Activated CD4-positive, alpha-beta T cell treated with anti-CD3 and anti-CD28 coated beads for 4 hours (primary cell): ENCODE results near the gene MREG.
"Not testable (repeated sequence)": the region's sequence is repeated elsewhere in the genome, so short reads cannot be mapped to it uniquely, and the experiment has no call there.

Source experiments
- DNase-seq, 2 donors: peaks; one replicate each; pipeline ENCODE4 v3.0.0-alpha.2; 2020

Gene MREG

DNA sequence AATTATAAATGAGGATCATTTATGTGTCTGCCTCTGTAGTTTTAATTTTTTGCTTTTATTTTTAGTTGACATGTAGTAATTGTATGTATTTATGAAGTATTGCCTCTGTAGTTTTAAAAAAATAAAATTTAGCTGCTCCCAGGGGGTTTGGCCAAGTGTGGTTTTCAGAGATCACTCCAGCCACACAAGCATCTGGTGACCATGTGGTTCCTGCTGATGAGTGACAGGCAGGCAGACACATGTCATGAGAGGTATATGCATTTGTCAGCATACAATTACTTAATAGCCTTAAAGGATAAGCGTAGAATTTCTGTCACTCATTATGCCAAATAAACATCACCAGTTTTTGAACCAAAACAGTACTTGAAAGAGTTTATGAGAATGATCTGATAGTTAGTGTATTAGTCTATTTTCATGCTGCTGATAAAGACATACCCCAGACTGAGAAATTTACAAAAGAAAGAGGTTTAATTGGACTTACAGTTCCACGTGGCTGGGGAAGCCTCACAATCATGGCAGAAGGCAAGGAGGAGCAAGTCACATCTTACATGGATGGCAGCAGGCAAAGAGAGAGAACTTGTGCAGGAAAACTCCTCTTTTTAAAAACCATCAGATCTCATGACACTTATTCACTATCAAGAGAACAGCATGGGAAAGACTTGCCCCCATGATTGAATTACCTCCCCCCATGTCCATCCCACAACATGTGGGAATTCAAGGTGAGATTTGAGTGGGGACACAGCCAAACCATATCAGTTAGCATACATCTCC lies 29.6 kb downstream of the MREG start:
- DNase-seq, result no peak

DNA sequence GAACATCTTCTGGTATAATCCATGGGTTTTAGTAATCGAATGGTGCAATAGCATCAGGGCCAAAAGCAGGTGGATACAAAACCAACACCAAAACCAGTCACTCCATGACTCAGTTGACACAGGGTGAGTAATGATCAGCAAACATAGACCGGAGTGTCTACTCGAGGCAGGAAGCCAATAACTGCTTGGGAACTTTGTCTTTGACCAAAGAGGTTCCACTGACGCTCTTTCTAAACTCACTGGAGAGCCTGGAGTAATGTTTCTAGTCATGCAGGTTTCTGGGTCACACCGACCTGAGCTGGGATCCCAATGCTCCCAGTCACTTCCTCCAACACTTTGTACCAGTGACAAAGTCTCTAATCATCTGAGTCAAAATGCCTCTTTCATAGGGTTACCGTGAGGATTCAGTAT lies 30.9 kb downstream of the MREG start:
- no peak for DNase-seq

DNA sequence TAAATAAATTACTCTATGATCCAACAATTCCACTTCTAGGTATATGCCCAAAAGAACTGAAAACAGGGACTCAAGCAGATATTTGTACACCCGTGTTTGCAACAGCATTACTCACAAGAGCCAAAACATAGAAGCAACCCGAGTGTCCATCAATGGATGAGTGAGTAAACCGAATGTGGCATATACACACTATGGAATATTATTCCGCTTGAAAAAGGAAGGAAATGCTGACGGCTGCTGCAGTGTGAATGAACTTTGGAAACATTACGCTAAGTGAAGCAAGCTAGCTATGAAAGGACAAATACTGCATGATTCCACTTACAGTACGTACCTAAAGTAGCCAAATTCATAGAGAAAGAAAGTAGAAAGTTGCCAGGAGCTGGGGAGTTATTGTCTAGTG lies 32.2 kb downstream of the MREG start:
- DNase-seq, result no peak

DNA sequence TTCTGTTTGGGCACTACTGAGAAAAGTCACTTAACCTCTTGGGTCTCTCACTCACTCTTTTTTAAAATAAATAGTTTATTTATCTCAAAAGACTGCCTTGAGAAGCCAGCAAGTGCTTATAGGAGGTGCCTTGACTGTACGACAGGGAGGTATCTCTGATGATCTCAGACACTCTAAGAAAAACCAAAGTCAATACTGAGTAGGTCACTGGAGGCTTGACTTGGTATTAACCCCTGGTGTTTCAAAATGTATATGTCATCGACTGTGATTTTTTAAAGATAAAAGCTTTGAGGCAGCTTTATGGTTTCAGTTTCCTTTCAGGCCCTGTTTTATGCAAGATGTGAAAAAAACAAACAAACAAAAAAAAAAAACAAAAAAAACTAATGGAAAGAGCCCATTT lies 33.7 kb downstream of the MREG start:
- no peak for DNase-seq

DNA sequence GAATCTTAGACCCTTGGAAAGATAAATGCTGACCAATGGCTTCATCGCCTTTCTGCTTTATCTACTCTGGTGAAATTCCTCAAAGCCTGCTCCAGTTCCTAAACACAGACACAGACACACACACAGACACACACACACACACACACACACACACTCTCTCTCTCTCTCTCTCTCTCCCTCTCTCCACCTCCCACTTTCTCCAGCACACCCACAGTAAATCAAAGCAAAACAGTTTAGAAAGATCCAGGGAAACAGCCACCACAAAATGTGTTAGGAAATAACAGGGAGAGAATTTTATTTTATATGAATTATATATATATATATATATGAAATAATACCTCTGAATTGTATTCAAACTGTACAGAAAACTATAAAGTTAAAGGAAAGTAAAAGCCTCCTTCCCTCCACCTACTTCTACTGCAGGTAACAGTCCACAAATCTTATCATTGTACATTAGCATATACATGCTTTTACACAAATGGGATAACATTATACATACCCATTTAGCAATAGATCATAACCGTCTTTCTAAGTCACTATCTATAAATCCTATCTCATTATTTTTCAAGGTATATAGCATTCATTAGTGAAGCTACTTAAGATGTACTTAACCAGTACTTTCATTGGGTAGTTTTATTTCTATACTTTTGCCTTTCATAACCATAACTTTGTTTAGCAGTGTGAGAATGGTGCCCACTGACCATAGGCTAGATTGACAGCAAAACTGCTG lies 38.5 kb downstream of the MREG start:
- DNase-seq, result no peak

DNA sequence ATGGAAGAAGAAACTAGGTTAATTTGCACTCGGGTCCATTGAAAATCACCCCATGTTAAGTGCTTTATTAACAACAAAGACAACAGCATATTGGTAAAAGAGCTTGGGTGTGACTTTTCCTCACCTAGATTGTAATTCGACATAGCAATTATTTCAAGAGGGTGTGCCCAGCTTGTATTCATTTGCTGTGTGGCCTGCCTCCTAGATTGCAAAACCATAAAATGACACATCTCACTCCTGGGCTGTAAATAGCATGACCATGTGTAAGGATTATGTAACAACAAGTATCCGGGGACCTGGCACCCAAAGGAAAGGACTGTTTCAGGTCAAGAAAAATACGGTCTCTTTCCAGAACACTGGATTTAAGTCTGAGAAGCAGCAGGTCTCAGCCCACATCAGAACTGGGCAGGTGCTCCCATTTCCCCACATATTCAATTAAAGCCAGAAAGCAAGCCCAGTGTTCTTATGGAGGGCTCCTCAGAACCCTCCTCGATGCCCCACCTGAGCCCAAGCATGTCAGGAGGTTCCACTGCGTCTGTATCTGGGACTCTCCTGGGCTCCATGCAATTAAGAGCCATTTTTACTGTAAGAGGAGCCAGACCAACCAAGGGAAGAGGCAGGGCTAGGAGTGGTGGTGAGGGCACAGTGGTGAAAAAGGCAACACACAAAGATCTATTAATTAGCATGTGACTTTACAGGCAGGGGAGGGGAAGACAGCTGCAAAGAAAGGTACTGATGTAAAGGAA lies 39.2 kb downstream of the MREG start:
- DNase-seq, result no peak

DNA sequence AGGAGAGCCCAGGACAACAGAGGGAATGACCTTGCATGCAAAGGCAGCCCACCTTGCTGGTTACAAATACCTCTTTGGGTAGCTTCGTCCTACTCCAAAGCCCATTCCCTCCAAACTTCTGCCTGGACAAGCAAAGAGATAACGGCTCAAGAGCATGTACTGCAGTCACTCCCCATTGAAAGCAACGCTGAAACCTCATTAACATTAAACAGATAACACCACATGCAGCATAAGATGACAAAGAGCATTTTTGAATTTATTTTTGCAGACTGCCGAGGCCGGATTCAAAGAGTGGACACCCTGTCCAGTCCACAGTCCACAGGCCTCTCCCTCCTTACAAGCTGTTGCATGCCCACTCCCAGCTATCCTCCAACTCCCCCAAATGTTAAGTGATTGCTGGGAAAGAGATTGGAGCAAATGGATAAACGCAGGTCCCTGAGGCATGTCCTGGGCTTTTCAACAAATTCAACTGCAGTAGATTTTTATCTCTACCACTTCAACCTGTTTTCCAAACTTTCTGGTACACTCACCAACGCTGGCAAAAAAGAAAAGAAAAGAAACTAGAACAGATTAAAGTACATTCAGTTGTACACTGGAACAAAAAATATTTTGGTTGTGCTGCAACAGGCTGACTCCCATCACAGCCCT lies 40.1 kb downstream of the MREG start:
- no peak for DNase-seq

DNA sequence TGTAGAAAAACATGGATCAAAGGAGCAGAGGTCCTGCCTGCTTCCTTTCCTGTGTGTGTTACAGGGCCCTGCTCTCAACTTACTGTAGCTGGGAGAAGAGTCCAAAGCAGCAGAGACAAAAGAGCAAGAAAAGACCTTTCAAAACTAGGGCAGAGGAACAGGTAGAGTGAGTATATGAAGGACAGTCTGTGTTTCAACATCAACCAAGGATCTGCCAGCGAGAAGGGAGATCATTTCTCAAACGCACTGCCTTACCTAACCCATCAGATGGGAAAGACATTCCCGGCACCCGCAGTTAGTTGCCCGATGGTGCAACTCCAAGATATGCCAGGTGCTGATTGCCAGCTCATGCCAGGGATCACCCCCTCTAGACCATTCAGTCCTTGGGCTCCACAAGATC lies 41.7 kb downstream of the MREG start:
- no peak for DNase-seq

DNA sequence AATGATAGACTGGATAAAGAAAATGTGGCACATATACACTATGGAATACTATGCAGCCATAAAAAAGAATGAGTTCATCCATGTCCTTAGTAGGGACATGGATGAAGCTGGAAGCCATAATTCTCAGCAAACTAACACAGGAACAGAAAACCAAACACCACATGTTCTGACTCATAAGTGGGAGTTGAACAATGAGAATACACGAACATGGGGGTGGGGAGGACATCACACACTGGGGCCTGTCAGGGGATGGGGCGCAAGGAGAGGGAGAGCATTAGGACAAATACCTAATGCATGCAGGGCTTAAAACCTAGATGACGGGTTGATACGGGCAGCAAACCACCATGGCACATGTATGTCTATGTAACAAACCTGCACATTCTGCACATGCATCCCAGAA lies 42.5 kb downstream of the MREG start:
- DNase-seq, result not testable (repeated sequence)

DNA sequence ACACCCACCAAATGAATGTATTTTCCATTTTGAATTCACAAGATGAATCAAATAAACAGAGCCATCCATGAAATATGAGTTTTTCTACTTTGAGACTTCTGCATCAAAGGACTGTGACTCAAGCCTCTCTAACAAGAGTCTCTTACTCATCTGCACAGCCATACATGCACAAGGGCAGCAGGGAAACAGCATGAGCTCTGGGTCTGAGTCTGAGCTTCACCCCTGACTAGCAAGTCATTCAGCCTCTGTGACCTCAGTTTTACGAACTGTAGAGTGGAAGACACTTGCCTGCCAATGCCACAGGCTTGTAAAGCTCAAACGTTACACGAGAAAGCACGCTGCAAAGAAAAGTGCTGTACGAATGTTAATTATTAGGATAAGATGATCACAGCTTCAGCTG lies 42.9 kb downstream of the MREG start:
- no peak for DNase-seq

DNA sequence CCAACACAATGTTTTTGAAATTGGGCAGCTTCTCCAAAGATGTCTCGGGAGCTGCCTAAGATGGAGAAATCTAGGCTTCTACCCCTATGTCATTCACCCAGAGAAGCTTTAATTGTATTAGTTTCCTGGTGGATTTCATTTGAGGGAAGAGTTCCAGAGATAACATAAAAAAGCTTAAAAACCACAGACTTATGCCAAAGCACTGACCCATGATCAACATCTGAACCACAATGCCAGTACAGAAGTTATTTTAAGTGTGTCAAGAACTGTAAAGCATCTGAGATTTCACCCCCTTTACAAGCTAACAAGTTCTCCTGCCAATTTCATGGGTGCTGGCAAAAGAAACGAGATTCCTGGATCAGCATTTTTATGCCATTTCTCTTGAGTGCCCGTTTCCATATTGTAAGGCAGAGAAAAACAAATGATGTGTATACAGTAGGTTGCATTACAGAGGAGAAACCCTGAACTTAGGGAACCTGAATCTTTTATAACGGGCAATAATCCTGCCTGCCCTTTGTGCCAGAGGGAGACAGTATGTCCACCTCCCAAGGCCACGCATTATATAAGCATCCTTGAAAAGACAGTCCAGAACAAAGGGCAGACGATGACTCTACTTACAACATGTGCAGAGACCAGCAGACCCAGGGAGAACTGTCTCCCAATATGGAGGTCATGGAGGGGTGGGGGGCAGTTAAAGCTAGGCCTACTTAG lies 44.1 kb downstream of the MREG start:
- no peak for DNase-seq

DNA sequence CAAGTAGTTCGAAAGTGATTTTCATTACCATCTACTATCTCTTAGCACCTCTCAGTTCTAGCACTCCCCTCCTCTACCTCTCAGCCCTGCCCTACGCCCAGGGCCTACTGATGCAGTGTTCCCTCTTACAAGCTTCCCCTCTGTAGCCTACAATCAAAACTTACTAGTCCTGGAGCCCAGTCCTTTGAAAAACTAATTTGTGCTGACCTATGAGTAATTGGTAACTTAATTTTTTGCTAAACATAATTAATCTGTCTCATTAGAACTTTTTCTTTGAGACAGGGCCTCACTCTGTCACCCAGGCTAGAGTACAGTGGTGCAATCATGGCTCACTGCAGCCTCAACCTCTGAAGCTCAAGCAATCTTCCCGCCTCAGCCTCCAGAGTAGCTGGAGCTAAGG lies 44.9 kb downstream of the MREG start:
- no peak for DNase-seq

DNA sequence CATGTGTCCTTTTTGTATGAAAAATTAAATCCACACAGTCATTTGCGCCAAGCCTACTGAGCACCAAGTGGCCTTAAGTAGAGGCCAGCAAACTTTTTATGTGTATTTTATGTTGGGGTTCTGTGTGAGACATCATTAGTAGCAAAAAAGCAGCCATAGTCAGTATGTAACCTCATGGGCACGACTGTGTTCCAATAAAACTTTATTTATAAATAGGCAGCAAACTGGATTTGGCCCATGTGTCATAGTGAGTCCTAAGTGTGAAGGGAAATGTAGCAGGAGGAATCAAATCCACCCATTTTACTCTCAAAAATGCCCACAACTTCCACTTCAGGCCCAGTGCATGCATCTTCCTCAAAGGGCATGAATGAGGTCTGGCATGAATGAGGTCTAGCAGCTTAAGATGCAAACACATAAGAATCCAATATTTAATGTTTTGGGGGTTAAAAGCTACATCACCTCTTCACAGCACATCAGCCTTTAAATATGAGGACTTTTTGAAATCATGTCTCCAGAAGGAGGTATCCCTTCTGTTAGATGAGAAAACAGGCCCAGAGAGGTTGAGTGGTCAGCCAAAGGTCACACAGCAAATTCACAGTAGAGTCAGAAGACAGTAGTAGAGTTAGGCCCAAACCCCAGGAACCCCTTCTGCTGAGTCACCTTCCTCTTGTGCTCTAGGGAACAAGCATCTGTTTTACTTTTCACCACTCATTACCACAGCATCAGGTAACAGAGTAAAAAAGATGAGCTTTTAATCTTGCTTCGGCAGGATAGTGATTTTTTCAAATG lies 45.6 kb downstream of the MREG start:
- no peak for DNase-seq

DNA sequence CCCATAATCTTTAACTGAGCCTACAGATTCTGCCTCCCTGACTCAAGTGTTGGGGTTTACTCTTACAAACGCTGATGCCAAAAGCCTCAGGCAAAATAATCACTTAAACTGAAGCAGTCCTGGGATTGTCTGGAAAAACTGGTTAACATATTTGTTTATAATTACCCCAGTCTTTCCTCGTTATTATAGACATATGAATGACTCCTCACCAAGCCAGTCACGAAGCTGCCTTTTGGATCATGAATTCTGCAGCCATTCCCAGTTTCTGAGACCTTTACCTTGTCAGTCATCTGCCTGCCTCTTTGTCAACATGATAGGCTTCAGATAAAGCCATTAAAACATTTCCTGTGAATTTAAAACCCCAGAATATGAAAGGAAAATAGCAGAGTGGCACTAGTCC lies 46.4 kb downstream of the MREG start:
- no peak for DNase-seq

DNA sequence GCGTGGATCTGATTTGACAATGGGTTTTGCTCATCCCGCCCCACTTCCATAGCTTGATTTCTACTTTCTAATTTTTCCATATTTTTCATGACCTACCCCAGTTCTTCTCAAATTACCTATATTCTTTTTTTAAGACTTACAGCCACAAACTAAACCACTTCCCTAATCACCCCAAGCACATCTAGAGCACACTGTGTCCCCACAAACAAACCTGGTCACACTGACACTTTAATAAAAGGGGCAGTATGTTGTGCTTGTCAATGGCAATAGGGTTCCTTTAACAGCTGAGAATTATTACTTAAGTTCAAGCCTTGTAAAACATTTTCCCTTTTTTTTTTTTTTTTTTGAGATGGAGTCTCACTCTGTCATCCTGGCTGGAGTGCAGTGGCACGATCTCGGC lies 47.1 kb downstream of the MREG start:
- DNase-seq, result no peak

DNA sequence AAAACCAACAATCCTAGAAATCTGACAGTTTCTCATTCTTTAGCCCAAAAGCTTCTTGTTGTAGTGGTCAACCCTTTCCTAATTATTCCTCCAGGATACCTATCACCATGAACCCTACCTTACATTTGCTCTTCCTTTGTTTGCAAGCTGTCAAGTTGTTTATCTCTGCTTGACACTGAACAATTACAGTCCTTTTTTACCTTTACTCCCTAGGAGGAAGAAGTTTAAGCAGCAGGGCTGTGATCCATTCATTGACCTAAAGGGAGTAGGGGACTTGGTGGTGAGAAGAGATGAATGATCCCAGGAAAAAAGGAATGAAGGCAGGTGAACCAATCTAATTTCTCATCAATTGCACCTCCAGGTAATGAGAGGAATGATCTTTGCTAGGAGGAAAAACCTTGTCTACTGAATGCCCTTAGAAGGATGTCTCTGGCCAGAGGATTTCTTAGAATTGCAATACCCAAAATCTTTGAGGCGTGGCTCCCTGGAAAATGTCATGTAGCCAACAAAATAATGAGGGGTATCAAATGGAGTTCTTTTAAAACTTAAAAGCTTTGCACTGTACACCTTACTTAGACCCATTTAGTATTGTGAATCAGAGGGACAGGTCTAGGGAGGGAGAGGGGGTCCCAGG lies 47.7 kb downstream of the MREG start:
- no peak for DNase-seq

DNA sequence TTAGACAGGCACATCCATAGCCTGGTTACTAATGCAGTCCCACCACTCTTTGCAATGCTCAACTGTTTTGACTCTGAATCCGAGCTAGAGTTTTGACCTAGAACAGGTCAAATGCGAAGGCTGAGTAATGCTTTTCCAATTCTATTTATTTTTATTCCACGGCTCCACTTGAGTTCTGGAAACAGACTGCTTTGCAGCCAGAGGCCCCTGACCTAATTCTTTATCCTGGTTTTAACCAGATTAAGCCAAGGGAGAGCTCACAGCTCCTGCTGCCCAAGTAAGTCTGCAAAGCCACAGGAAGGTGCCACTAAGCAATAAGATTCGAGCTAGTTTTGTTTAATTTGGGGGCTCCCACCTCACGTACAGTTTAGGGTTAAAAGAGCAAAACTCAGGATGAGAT lies 51.4 kb downstream of the MREG start:
- DNase-seq, result no peak

DNA sequence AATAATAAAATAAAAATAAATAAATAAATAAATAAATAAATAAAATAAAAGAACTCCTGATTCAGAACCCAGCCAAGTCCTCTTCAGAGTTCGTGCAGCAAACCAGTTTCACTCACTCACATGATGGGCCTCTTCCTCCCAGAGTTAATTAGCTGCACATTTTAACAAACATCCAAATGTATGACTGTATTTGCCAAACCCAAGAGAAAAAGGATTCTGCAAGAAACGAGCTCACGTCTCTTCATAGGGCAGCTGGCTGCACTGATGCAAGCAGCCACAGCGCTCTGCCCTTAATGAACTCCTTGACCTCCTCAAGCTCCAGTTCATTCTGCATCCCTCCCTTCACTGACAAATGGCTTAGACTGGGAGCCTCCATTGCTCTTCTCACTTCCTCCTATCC lies 55.1 kb downstream of the MREG start:
- no peak for DNase-seq

DNA sequence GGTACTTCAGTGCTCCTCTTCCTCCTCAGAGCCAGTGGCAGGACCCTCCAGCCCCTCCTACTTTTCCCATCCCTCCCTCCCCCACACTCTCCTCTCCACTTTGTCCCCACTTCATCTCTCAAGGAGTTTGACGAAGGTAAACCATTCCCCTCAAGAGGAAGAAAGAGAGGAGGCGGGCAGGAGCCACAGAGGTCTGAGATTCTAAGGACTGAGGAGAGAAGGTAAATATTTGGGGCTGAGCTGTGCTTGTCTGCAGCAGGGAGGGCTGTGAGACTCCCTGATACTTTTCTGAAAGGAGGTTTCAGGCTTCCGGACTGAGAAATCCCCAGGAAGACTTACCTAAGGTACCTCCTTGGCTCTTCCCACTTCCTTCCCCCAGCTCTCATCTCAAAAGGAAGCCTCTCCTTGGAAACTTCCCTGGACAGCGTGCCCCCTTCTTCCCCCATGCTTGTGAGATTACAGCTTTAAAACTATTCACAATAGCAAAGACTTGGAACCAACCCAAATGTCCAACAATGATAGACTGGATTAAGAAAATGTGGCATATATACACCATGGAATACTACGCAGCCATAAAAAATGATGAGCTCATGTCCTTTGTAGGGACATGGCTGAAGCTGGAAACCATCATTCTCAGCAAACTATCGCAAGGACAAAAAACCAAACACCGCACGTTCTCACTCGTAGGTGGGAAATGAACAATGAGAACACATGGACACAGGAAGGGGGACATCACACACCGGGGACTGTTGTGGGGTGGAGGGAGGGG lies 55.8 kb downstream of the MREG start:
- DNase-seq, result not testable (repeated sequence)

DNA sequence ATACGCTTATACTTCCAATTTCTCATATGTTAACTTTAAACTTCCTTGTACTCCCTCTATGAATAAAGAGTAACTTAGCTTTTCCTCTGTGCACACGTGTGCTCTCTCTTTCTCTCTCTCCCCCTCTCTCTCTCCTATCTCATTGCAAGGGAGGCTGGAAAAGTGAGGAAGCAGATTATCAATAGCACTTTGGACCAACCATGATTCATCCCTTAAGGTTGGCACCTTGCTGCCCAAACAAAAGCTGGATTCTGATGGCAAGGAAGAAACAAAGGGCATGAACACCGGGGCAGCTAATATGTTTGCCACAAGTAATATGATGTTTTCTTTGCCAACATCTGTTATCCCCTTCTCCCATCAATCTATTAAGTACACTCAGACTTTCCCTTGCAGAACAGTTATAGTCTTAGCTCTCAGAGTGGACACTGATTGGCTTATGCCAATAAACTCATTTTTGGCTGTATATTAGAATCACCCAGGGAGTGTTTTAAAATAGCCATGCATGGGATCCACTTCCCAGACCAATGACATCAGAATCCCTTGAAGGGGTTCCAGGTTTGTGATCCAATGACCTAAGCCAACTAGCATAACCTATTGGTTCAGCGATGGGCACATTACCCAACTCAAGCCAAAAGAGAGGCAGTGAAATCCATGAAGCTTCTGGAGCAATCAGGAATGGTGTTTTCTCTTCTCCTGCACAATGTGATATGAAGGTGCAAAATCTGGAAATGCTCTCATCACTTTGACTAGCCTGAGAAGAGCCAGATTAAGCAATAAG lies 60.3 kb downstream of the MREG start:
- DNase-seq, result no peak
